GM23338 (cell line): ENCODE data around the gene IFNL3. TPM values are rescaled to one million over a fixed set of nuclear protein-coding genes. Genes with fewer than 3 reads are reported as not detected.

Experiments used
- polyA plus RNA-seq: library from polyadenylated mRNA; unstranded; fragments of >200 nt; fragmentation: Nextera tagmentation; extraction: Ambion mirVana; gene quantifications from 2 replicates; pipeline ENCODE4 v1.2.1, GENCODE V29; 2016
- total RNA-seq: library from RNA; depleted of rRNA; stranded (reverse); fragments of >200 nt; shearing (Covaris generic); gene quantifications from 2 replicates; pipeline ENCODE4 v1.2.3, GENCODE V29; 2014; rRNA removed

Gene IFNL3
- total and polyA plus RNA-seq, 2 experiments from 2014 or later = not detected

Other genes with a start within 250 kb of the IFNL3 start
- 3.8 and 6.2 TPM in 2 replicates for gene FBXO27, start 212.5 kb downstream of the IFNL3 start, total RNA-seq
- gene FBXO27, start 212.5 kb downstream of the IFNL3 start, polyA plus RNA-seq = 13.7 and 15.4 TPM in 2 replicates
- gene ACP7, start 160.6 kb downstream of the IFNL3 start, total RNA-seq = 0.45 and 0.97 TPM in 2 replicates
- gene ACP7, start 160.6 kb downstream of the IFNL3 start, polyA plus RNA-seq = 0.26 and 0.27 TPM in 2 replicates
- 31.7 and 35.4 TPM in 2 replicates for gene PAK4, start 119.2 kb downstream of the IFNL3 start, total RNA-seq
- 28.3 and 28.7 TPM in 2 replicates for gene PAK4, start 119.2 kb downstream of the IFNL3 start, polyA plus RNA-seq
- gene NCCRP1, start 48.0 kb downstream of the IFNL3 start, total RNA-seq = 3.8 and 6.2 TPM in 2 replicates
- gene NCCRP1, start 48.0 kb downstream of the IFNL3 start, polyA plus RNA-seq = 2.8 and 3.6 TPM in 2 replicates
- gene SYCN, start 40.7 kb downstream of the IFNL3 start, total RNA-seq = not detected in 2 replicates
- not detected in 2 replicates for gene SYCN, start 40.7 kb downstream of the IFNL3 start, polyA plus RNA-seq
- not detected in 2 replicates for gene IFNL4, start 3.9 kb upstream of the IFNL3 start, total RNA-seq
- gene IFNL4, start 3.9 kb upstream of the IFNL3 start, polyA plus RNA-seq = not detected in 2 replicates
- not detected in 2 replicates for gene IFNL2, start 23.4 kb upstream of the IFNL3 start, total RNA-seq
- gene IFNL2, start 23.4 kb upstream of the IFNL3 start, polyA plus RNA-seq = not detected in 2 replicates
- gene IFNL1, start 51.4 kb upstream of the IFNL3 start, total RNA-seq = not detected in 2 replicates
- gene IFNL1, start 51.4 kb upstream of the IFNL3 start, polyA plus RNA-seq = not detected in 2 replicates
- gene LRFN1, start 75.9 kb upstream of the IFNL3 start, total RNA-seq = 8.1 and 10.0 TPM in 2 replicates
- 3.2 and 4.1 TPM in 2 replicates for gene LRFN1, start 75.9 kb upstream of the IFNL3 start, polyA plus RNA-seq
- not detected in 2 replicates for gene GMFG, start 91.0 kb upstream of the IFNL3 start, total RNA-seq
- gene GMFG, start 91.0 kb upstream of the IFNL3 start, polyA plus RNA-seq = 1.0 and 1.3 TPM in 2 replicates
- gene SAMD4B, start 97.4 kb upstream of the IFNL3 start, total RNA-seq = 124 and 172 TPM in 2 replicates
- 104 and 107 TPM in 2 replicates for gene SAMD4B, start 97.4 kb upstream of the IFNL3 start, polyA plus RNA-seq
- 24.6 and 47.3 TPM in 2 replicates for gene PAF1, start 146.1 kb upstream of the IFNL3 start, total RNA-seq
- 21.3 and 22.1 TPM in 2 replicates for gene PAF1, start 146.1 kb upstream of the IFNL3 start, polyA plus RNA-seq
- 62.0 and 63.0 TPM in 2 replicates for gene MED29, start 146.4 kb upstream of the IFNL3 start, total RNA-seq
- 26.1 and 27.5 TPM in 2 replicates for gene MED29, start 146.4 kb upstream of the IFNL3 start, polyA plus RNA-seq
- 9.5 and 10.6 TPM in 2 replicates for gene ZFP36, start 161.8 kb upstream of the IFNL3 start, total RNA-seq
- 27.5 and 27.7 TPM in 2 replicates for gene ZFP36, start 161.8 kb upstream of the IFNL3 start, polyA plus RNA-seq
- gene PLEKHG2, start 167.7 kb upstream of the IFNL3 start, total RNA-seq = 35.2 and 41.3 TPM in 2 replicates
- 15.5 and 16.2 TPM in 2 replicates for gene PLEKHG2, start 167.7 kb upstream of the IFNL3 start, polyA plus RNA-seq
- 106 and 207 TPM in 2 replicates for gene RPS16, start 190.9 kb upstream of the IFNL3 start, total RNA-seq
- 1,901 and 2,135 TPM in 2 replicates for gene RPS16, start 190.9 kb upstream of the IFNL3 start, polyA plus RNA-seq
- gene SUPT5H, start 200.6 kb upstream of the IFNL3 start, total RNA-seq = 75.0 and 108 TPM in 2 replicates
- 144 and 150 TPM in 2 replicates for gene SUPT5H, start 200.6 kb upstream of the IFNL3 start, polyA plus RNA-seq
- gene TIMM50, start 235.8 kb upstream of the IFNL3 start, total RNA-seq = 119 and 120 TPM in 2 replicates
- gene TIMM50, start 235.8 kb upstream of the IFNL3 start, polyA plus RNA-seq = 139 and 145 TPM in 2 replicates